SU-DHL-6 (cell line): ENCODE results near the gene OSBPL7.

Experiments used
- H2AFZ ChIP-seq: fragments of 200-600 bp; sonication (generic); 2 replicates; pipeline ENCODE4 v1.6.1; 2014; ENCODE audit warnings: low read depth, mild to moderate bottlenecking, moderate library complexity, mixed read lengths, antibody characterized with exemption, low read length; ENCODE audit not compliant: severe bottlenecking
- H3F3A ChIP-seq: fragments of 200-600 bp; shearing (Covaris generic); 2 replicates; pipeline ENCODE4 v1.6.0; 2016; ENCODE audit warnings: antibody characterized with exemption, mild to moderate bottlenecking; ENCODE audit not compliant: insufficient read depth
- H3K27ac ChIP-seq: fragments of 200-600 bp; sonication (generic); 2 replicates; pipeline ENCODE4 v1.5.1; 2016; ENCODE audit warnings: low read depth, mild to moderate bottlenecking, low read length, moderate library complexity, mixed read lengths
- H3K27me3 ChIP-seq: fragments of 200-600 bp; sonication (generic), shearing (Covaris generic); 2 replicates; pipeline ENCODE4 v1.6.0; 2014; ENCODE audit warnings: mild to moderate bottlenecking, low read length
- H3K36me3 ChIP-seq: fragments of 200-600 bp; sonication (generic); 2 replicates; pipeline ENCODE4 v1.6.1; 2014; ENCODE audit warnings: mild to moderate bottlenecking, low read length, mixed read lengths
- H3K4me2 ChIP-seq: fragments of 300-600, 200-600 bp; shearing (Covaris generic), sonication (generic); 2 replicates; pipeline ENCODE4 v1.6.0; 2014; ENCODE audit warnings: low read length, low read depth, mild to moderate bottlenecking; ENCODE audit not compliant: poor library complexity, severe bottlenecking
- H3K4me3 ChIP-seq: fragments of 200-600 bp; sonication (generic); 2 replicates; pipeline ENCODE4 v1.5.1; 2014; ENCODE audit warnings: antibody characterized with exemption, low read length, mild to moderate bottlenecking, mixed read lengths; ENCODE audit not compliant: insufficient read depth, poor library complexity, severe bottlenecking
- H3K79me2 ChIP-seq: fragments of 200-600 bp; sonication (generic); 2 replicates; pipeline ENCODE4 v1.6.1; 2014; ENCODE audit warnings: mild to moderate bottlenecking, low read length, moderate library complexity; ENCODE audit not compliant: insufficient read depth
- H3K9ac ChIP-seq: fragments of 200-600 bp; sonication (generic); 2 replicates; pipeline ENCODE4 v1.7.0; 2014; ENCODE audit warnings: mild to moderate bottlenecking, low read length
- H3K9me2 ChIP-seq: fragments of 200-600 bp; sonication (generic); replicated peaks from 2 replicates; pipeline ENCODE4 v1.6.1; 2014; ENCODE audit warnings: low read length; ENCODE audit not compliant: insufficient read depth
- H3K9me3 ChIP-seq: fragments of 200-600 bp; sonication (generic); 2 replicates; pipeline ENCODE4 v1.6.1; 2014; ENCODE audit warnings: low read length, mixed read lengths; ENCODE audit not compliant: insufficient read depth
- H4K20me1 ChIP-seq: fragments of 200-600 bp; sonication (generic); 2 replicates; pipeline ENCODE4 v1.6.1; 2014; ENCODE audit warnings: low read depth, mild to moderate bottlenecking, antibody characterized with exemption, low read length, moderate library complexity, mixed read lengths
- EZH2phosphoT487 ChIP-seq: fragments of 200-600 bp; sonication (generic), shearing (Covaris generic); conservative IDR thresholded peaks from 2 replicates; pipeline ENCODE4 v1.6.1; 2018; ENCODE audit warnings: mild to moderate bottlenecking, antibody characterized with exemption, low read length, moderate library complexity, mixed read lengths
- TF ChIP-seq, protein P1 (sequence below): fragments of 200-600 bp; sonication (generic); IDR thresholded peaks from one replicate; pipeline ENCODE4 v1.5.1; 2017; ENCODE audit warnings: antibody characterized with exemption, mild to moderate bottlenecking, low read length, moderate library complexity; ENCODE audit not compliant: insufficient read depth, poor library complexity, severe bottlenecking

Gene OSBPL7

DNA sequence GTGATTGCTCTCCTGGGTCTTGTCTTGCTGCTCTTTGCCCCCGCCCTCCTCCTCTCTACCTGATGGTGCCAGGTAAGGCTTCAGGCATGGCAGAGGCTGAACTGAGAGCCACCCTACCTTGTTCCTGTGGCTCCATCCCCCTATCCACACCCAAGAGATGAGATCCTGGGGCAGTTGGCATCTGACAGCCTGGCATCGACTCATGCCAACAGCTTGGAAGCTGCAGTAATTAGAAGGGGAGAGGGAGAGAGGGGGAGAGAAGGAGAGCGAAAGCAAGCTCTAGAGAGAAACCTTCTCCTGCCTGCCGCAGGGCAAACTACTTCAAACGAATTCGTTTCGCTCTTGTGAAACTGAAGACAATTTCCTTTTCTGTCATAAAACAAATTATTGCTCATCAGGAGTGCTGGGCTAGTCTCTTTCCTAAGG, 43.2 kb upstream of the OSBPL7 start:
- no peak overlapping the region for H3K4me2 ChIP-seq
- no peak overlapping the region for H2AFZ ChIP-seq

DNA sequence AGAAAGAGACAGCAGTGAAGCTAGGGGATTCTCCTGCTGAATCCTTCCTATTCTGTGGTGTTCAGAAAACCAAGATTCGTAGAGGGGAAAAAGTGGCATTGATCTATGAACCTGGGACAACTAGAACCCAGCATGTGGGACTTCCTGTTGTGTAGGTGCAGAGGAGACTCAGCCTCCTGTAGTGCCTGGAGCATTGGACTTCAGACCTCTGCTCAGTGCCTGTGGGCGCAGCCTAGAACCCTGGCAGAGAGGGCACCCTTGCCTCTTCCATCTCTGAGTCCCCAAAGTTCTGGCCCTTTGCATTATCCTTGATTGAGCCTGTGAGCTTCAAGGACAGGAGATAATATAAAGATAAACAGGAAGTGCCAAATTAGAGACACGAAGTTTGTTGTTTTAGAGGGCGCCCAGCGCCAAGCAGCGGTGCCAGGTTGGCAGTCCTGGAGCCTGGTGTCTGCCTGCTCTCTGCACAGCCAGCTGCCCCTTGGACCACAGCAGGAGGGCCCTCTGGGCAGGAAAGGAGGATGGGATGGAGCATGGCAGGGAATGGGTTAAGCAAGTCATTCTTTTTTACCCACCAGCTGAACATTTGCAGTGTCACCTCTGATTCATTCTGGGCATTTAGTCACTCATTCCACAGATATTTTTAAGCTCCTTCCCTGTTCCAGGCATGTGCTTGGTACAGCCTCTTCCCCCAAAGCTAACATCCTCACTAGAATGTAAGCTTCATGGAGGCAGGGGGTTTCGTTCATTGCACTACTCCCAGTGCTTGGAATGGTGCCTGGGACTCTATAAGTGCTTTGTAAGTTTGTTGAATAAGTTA, 41.2 kb upstream of the OSBPL7 start:
- Histone ChIP-seq H3K9me2 (no peaks in the 10 kb centered on the region), H3K4me3 (no peak overlapping the region), H3K27ac (no peak overlapping the region), H3F3A (no peaks in the 10 kb centered on the region), H3K27me3 (no peaks in the 10 kb centered on the region), H3K36me3 (no peaks in the 10 kb centered on the region), H3K4me2 (no peak overlapping the region), H3K9me3 (no peaks in the 10 kb centered on the region), H3K79me2 (no peaks in the 10 kb centered on the region), H4K20me1 (no peaks in the 10 kb centered on the region), H2AFZ (no peak overlapping the region), H3K9ac (no peak overlapping the region)
- TF ChIP-seq, protein P1, sequence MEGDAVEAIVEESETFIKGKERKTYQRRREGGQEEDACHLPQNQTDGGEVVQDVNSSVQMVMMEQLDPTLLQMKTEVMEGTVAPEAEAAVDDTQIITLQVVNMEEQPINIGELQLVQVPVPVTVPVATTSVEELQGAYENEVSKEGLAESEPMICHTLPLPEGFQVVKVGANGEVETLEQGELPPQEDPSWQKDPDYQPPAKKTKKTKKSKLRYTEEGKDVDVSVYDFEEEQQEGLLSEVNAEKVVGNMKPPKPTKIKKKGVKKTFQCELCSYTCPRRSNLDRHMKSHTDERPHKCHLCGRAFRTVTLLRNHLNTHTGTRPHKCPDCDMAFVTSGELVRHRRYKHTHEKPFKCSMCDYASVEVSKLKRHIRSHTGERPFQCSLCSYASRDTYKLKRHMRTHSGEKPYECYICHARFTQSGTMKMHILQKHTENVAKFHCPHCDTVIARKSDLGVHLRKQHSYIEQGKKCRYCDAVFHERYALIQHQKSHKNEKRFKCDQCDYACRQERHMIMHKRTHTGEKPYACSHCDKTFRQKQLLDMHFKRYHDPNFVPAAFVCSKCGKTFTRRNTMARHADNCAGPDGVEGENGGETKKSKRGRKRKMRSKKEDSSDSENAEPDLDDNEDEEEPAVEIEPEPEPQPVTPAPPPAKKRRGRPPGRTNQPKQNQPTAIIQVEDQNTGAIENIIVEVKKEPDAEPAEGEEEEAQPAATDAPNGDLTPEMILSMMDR = no peak
- no peak for TF ChIP-seq EZH2phosphoT487

More for the DNA sequence above, 43.2 kb upstream of the OSBPL7 start:
- Histone ChIP-seq H3K27me3 (no peaks in the 10 kb centered on the region), H3F3A (no peaks in the 10 kb centered on the region), H4K20me1 (no peaks in the 10 kb centered on the region), H3K79me2 (no peaks in the 10 kb centered on the region), H3K9me3 (no peaks in the 10 kb centered on the region), H3K9me2 (no peaks in the 10 kb centered on the region), H3K9ac (no peak overlapping the region), H3K4me3 (no peak overlapping the region), H3K36me3 (no peaks in the 10 kb centered on the region), H3K27ac (no peak overlapping the region)
- TF ChIP-seq EZH2phosphoT487 = no peak

DNA sequence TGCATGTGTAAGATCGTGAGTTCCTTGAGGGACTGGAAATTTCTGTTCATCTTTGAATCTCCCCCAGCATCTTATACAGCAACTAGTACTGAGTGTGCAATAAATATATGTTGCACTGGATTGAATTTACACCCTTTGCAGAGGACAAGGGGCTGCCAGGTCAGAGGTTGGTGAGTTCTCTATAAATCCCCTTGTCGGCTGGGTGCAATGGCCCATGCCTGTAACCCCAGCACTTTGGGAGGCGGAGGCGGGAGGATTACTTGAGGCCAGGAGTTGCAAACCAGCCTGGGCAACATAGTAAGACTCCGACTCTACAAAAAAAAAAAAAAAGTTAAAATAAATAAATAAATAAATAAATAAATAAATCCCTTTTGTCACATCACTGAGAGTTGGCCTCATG, 38.8 kb upstream of the OSBPL7 start:
- no peak overlapping the region for H2AFZ ChIP-seq
- TF ChIP-seq, protein P1 = no peak
- no peaks in the 10 kb centered on the region for H4K20me1 ChIP-seq
- no peak overlapping the region for H3K4me2 ChIP-seq
- no peaks in the 10 kb centered on the region for H3F3A ChIP-seq
- no peaks in the 10 kb centered on the region for H3K36me3 ChIP-seq
- no peaks in the 10 kb centered on the region for H3K27me3 ChIP-seq
- no peaks in the 10 kb centered on the region for H3K9me3 ChIP-seq
- no peaks in the 10 kb centered on the region for H3K9me2 ChIP-seq
- H3K4me3 ChIP-seq = no peak overlapping the region
- no peaks in the 10 kb centered on the region for H3K79me2 ChIP-seq
- no peak overlapping the region for H3K9ac ChIP-seq
- no peak overlapping the region for H3K27ac ChIP-seq
